GM23338 (cell line): ENCODE data around the gene ACE2. TPM values are rescaled to one million over a fixed set of nuclear protein-coding genes. Genes with fewer than 3 reads are reported as not detected.

ENCODE experiments used
- ATAC-seq: fragments of 200-7000 bp; cut with Tn5 transposase; 3 replicates; pipeline ENCODE4 v1.9.1; 2020
- DNase-seq: peaks from one replicate; pipeline ENCODE4 v3.0.0-alpha.2; 2015; ENCODE audit warnings: low spot score
- H2AFZ ChIP-seq: fragments of 200-600 bp; sonication (generic); 2 replicates; pipeline ENCODE4 v1.8.0; 2016; ENCODE audit warnings: antibody characterized with exemption, mild to moderate bottlenecking, moderate library complexity
- H3F3A ChIP-seq: fragments of 200-600 bp; sonication (generic); replicated peaks from 2 replicates; pipeline ENCODE4 v1.8.0; 2017; ENCODE audit warnings: antibody characterized with exemption, mixed run types, low read depth
- H3K27ac ChIP-seq: fragments of 200-600 bp; sonication (generic); 2 replicates; pipeline ENCODE4 v1.6.1; 2016; ENCODE audit warnings: low read depth
- H3K27me3 ChIP-seq: fragments of 200-600 bp; sonication (generic); 2 replicates; pipeline ENCODE4 v1.8.0; 2016; ENCODE audit warnings: mild to moderate bottlenecking, mixed run types, moderate library complexity; ENCODE audit not compliant: insufficient read depth
- H3K36me3 ChIP-seq: fragments of 200-600 bp; sonication (generic); 2 replicates; pipeline ENCODE4 v1.8.0; 2016; ENCODE audit warnings: mild to moderate bottlenecking; ENCODE audit not compliant: insufficient read depth
- H3K4me1 ChIP-seq: fragments of 200-600 bp; sonication (generic); 2 replicates; pipeline ENCODE4 v1.8.0; 2016; ENCODE audit warnings: mild to moderate bottlenecking, moderate library complexity; ENCODE audit not compliant: insufficient read depth
- H3K4me2 ChIP-seq: fragments of 200-600 bp; sonication (generic); 2 replicates; pipeline ENCODE4 v1.7.1; 2017; ENCODE audit warnings: mixed run types
- H3K4me3 ChIP-seq: fragments of 200-600 bp; sonication (generic); 2 replicates; pipeline ENCODE4 v1.6.1; 2016; ENCODE audit warnings: mixed run types
- H3K79me2 ChIP-seq: fragments of 200-600 bp; sonication (generic); replicated peaks from 2 replicates; pipeline ENCODE4 v1.8.0; 2017; ENCODE audit warnings: mild to moderate bottlenecking; ENCODE audit not compliant: insufficient read depth
- H3K9me2 ChIP-seq: fragments of 200-600 bp; sonication (generic); 2 replicates; pipeline ENCODE4 v1.8.0; 2017; ENCODE audit not compliant: insufficient read depth
- H4K20me1 ChIP-seq: fragments of 200-600 bp; sonication (generic); replicated peaks from 2 replicates; pipeline ENCODE4 v1.8.0; 2017; ENCODE audit warnings: mild to moderate bottlenecking; ENCODE audit not compliant: insufficient read depth
- H3K27ac Mint-ChIP-seq: 2 replicates; pipeline ENCODE4 v1.8.0; 2020; ENCODE audit warnings: inconsistent platforms, mild to moderate bottlenecking, moderate library complexity, mixed read lengths
- H3K27me3 Mint-ChIP-seq: 3 replicates; pipeline ENCODE4 v1.8.0; 2022; ENCODE audit warnings: low read depth, mild to moderate bottlenecking, moderate library complexity, mixed read lengths, inconsistent platforms; ENCODE audit not compliant: insufficient read depth, poor library complexity
- H3K36me3 Mint-ChIP-seq: 3 replicates; pipeline ENCODE4 v1.8.0; 2021; ENCODE audit warnings: low read depth, mild to moderate bottlenecking, inconsistent platforms, moderate library complexity, mixed read lengths
- H3K4me1 Mint-ChIP-seq: 3 replicates; pipeline ENCODE4 v1.8.0; 2020; ENCODE audit warnings: mild to moderate bottlenecking, inconsistent platforms, mixed read lengths
- H3K4me3 Mint-ChIP-seq: 3 replicates; pipeline ENCODE4 v1.8.0; 2021; ENCODE audit warnings: moderate library complexity, mild to moderate bottlenecking, inconsistent platforms, mixed read lengths
- H3K9me3 Mint-ChIP-seq: 3 replicates; pipeline ENCODE4 v1.8.0; 2020; ENCODE audit warnings: moderate library complexity, mild to moderate bottlenecking, inconsistent platforms, mixed read lengths
- CREB1 ChIP-seq: fragments of 250-450 bp; sonication (Bioruptor Pico); IDR thresholded peaks from 2 replicates; pipeline ENCODE4 v1.5.0; 2020; ENCODE audit warnings: low read depth, mild to moderate bottlenecking, moderate library complexity
- EZH2 ChIP-seq: fragments of 200-600 bp; sonication (generic); IDR thresholded peaks from one replicate; pipeline ENCODE4 v1.8.0; 2017; ENCODE audit warnings: antibody characterized with exemption, mild to moderate bottlenecking, low read depth; ENCODE audit not compliant: unreplicated experiment
- EZH2phosphoT487 ChIP-seq: fragments of 200-600 bp; sonication (generic); IDR thresholded peaks from one replicate; pipeline ENCODE4 v1.8.1; 2018; ENCODE audit warnings: antibody characterized with exemption; ENCODE audit not compliant: unreplicated experiment
- JUNB ChIP-seq: IDR thresholded peaks from one replicate; pipeline ENCODE4 v1.6.1; 2016; ENCODE audit warnings: antibody characterized with exemption; ENCODE audit not compliant: unreplicated experiment
- NANOG ChIP-seq: IDR thresholded peaks from 2 replicates; pipeline ENCODE4 v1.6.1; 2016; ENCODE audit warnings: antibody characterized with exemption, borderline replicate concordance
- POLR2AphosphoS5 ChIP-seq: IDR thresholded peaks from 2 replicates; pipeline ENCODE4 v1.6.1; 2016; ENCODE audit warnings: antibody characterized with exemption, low read depth
- STAT1 ChIP-seq: IDR thresholded peaks from one replicate; pipeline ENCODE4 v1.6.1; 2016; ENCODE audit warnings: antibody characterized with exemption; ENCODE audit not compliant: unreplicated experiment
- ZNF114 ChIP-seq: fragments of 250-450 bp; sonication (Bioruptor Pico); IDR thresholded peaks from 2 replicates; pipeline ENCODE4 v1.5.0; 2020; ENCODE audit warnings: mild to moderate bottlenecking, moderate library complexity
- ZNF331 ChIP-seq: fragments of 250-450 bp; sonication (Bioruptor Pico); IDR thresholded peaks from 2 replicates; pipeline ENCODE4 v1.5.0; 2020; ENCODE audit warnings: low read depth, mild to moderate bottlenecking, moderate library complexity
- polyA plus RNA-seq: library from polyadenylated mRNA; unstranded; fragments of >200 nt; fragmentation: Nextera tagmentation; extraction: Ambion mirVana; gene quantifications from 2 replicates; pipeline ENCODE4 v1.2.1, GENCODE V29; 2016
- total RNA-seq: library from RNA; depleted of rRNA; stranded (reverse); fragments of >200 nt; shearing (Covaris generic); gene quantifications from 2 replicates; pipeline ENCODE4 v1.2.3, GENCODE V29; 2014
- TF ChIP-seq, protein P1 (sequence below): IDR thresholded peaks from one replicate; pipeline ENCODE4 v1.6.1; 2018; ENCODE audit warnings: antibody characterized with exemption; ENCODE audit not compliant: unreplicated experiment
- TF ChIP-seq, protein P2 (sequence below), 2 experiments: fragments of 200-600 bp in 1 of 2; sonication (generic) in 1 of 2; conservative IDR thresholded peaks; 2 replicates each; pipeline versions ENCODE4 v1.5.1 to v1.6.1; 2016 to 2017; ENCODE audit warnings: antibody characterized with exemption in 2 of 2, low read depth in 2 of 2, mild to moderate bottlenecking in 2 of 2, moderate library complexity in 1 of 2

ACE2 gene
- total and polyA plus RNA-seq, 2 experiments from 2014 or later = 0.10 TPM; not detected in 1

DNA sequence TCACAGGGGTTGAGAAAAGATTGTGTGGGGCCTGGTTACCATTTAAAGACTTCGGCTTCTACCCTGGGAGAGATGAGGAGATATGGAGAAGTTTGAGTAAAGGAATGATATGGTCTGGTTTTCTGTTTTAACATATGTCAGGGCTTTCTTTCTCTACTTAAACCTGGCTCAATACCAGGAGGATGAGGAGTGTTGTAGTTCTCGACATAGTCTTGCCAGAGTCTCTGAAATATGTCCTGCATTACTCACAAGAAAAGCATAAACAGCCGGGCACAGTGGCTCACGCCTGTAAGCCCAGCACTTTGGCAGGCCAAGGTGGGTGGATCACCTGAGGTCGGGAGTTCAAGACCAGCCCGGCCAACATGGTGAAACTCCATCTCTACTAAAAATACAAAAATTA, 16.4 kb upstream of the ACE2 start (continued):
- TF ChIP-seq, protein P1, sequence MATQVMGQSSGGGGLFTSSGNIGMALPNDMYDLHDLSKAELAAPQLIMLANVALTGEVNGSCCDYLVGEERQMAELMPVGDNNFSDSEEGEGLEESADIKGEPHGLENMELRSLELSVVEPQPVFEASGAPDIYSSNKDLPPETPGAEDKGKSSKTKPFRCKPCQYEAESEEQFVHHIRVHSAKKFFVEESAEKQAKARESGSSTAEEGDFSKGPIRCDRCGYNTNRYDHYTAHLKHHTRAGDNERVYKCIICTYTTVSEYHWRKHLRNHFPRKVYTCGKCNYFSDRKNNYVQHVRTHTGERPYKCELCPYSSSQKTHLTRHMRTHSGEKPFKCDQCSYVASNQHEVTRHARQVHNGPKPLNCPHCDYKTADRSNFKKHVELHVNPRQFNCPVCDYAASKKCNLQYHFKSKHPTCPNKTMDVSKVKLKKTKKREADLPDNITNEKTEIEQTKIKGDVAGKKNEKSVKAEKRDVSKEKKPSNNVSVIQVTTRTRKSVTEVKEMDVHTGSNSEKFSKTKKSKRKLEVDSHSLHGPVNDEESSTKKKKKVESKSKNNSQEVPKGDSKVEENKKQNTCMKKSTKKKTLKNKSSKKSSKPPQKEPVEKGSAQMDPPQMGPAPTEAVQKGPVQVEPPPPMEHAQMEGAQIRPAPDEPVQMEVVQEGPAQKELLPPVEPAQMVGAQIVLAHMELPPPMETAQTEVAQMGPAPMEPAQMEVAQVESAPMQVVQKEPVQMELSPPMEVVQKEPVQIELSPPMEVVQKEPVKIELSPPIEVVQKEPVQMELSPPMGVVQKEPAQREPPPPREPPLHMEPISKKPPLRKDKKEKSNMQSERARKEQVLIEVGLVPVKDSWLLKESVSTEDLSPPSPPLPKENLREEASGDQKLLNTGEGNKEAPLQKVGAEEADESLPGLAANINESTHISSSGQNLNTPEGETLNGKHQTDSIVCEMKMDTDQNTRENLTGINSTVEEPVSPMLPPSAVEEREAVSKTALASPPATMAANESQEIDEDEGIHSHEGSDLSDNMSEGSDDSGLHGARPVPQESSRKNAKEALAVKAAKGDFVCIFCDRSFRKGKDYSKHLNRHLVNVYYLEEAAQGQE = no peak
- no peak for TF ChIP-seq NANOG
- no peak for TF ChIP-seq ZNF331
- TF ChIP-seq CREB1 (CRISPR knock-in tag) = no peak
- TF ChIP-seq EZH2phosphoT487 = no peak
- TF ChIP-seq EZH2 = no peak
- TF ChIP-seq ZNF114 (CRISPR knock-in tag) = no peak
- TF ChIP-seq POLR2AphosphoS5 = no peak

DNA sequence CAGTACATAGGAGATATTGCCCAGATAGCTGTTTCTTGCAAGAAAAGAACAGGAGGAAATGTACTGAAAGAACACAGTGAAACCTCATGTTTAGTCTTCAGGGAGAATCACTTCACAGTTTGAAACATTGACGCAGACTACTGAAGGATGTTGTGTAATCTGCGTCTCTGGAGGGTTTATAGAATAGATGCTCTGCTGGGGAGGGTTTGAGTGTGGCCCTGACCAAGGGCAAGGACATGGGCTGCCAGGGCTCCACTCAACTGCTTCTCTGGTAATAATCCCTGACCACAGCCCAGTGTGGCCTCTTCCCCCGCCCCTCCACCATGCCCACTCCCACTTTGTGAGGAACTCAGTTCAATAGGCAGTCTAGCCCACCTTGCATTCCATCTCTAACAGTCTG, 15.8 kb upstream of the ACE2 start:
- Mint-ChIP-seq H3K4me3 (no peak overlapping the region), H3K27me3 (no peaks in the 10 kb centered on the region), H3K36me3 (no peaks in the 10 kb centered on the region), H3K27ac (no peak overlapping the region), H3K9me3 (no peaks in the 10 kb centered on the region), H3K4me1 (no peaks in the 10 kb centered on the region)
- Histone ChIP-seq H3K27me3 (no peaks in the 10 kb centered on the region), H3K4me2 (no peak overlapping the region), H4K20me1 (no peaks in the 10 kb centered on the region), H3K4me1 (no peaks in the 10 kb centered on the region), H2AFZ (no peak overlapping the region), H3K79me2 (no peaks in the 10 kb centered on the region), H3K36me3 (no peaks in the 10 kb centered on the region), H3K9me2 (no peaks in the 10 kb centered on the region), H3K27ac (no peak overlapping the region), H3F3A (no peaks in the 10 kb centered on the region), H3K4me3 (no peak overlapping the region)
- no peak for ATAC-seq
- DNase-seq = no peak
- TF ChIP-seq, protein P2, sequence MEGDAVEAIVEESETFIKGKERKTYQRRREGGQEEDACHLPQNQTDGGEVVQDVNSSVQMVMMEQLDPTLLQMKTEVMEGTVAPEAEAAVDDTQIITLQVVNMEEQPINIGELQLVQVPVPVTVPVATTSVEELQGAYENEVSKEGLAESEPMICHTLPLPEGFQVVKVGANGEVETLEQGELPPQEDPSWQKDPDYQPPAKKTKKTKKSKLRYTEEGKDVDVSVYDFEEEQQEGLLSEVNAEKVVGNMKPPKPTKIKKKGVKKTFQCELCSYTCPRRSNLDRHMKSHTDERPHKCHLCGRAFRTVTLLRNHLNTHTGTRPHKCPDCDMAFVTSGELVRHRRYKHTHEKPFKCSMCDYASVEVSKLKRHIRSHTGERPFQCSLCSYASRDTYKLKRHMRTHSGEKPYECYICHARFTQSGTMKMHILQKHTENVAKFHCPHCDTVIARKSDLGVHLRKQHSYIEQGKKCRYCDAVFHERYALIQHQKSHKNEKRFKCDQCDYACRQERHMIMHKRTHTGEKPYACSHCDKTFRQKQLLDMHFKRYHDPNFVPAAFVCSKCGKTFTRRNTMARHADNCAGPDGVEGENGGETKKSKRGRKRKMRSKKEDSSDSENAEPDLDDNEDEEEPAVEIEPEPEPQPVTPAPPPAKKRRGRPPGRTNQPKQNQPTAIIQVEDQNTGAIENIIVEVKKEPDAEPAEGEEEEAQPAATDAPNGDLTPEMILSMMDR (conservative IDR thresholded peaks at IDR 0.05; ENCODE audit: low read depth in 2 of 2) = no peak
- TF ChIP-seq ZNF331 (no peak), NANOG (no peak), JUNB (no peak), CREB1 (CRISPR knock-in tag) (no peak), EZH2phosphoT487 (no peak), STAT1 (no peak), EZH2 (no peak), ZNF114 (CRISPR knock-in tag) (no peak)
- TF ChIP-seq, protein P1 = no peak
